Panc1 (cell line): ENCODE data around the gene MBNL2. TPM values are rescaled to one million over a fixed set of nuclear protein-coding genes. Genes with fewer than 3 reads are reported as not detected.

ENCODE experiments used
- ATAC-seq: fragments of 200-7000 bp; cut with Tn5 transposase; 2 replicates; pipeline ENCODE4 v1.9.1; 2020; ENCODE audit warnings: mild to moderate bottlenecking, moderate library complexity
- BruUV-seq: library from RNA; stranded (reverse); fragments of 400-500 nt; replicated peaks from 2 replicates; lab custom pipeline; 2021; lab: Mats Ljungman, UMichigan
- CTCF ChIA-PET: fragments of 300-600 bp; sonication (Branson Sonifier 250); formaldehyde crosslinking; loops from one replicate; lab custom pipeline; 2022; ENCODE audit warnings: antibody characterized with exemption; lab: Charles Lee
- POLR2A ChIA-PET: fragments of 300-600 bp; sonication (Branson Sonifier 250); formaldehyde crosslinking; loops from one replicate; lab custom pipeline; 2022; ENCODE audit warnings: antibody characterized with exemption; lab: Charles Lee
- DNase-seq: peaks from one replicate; pipeline ENCODE4 v3.0.0-alpha.2; 2010; ENCODE audit warnings: low read depth, low spot score
- H3K27ac ChIP-seq: 2 replicates; pipeline ENCODE4 v1.5.1; 2011; ENCODE audit warnings: mild to moderate bottlenecking, low read length, inconsistent platforms
- H3K27me3 ChIP-seq: fragments of 200-500 bp; sonication (Bioruptor generic); 2 replicates; pipeline ENCODE4 v1.6.0; 2014; ENCODE audit warnings: low read length, inconsistent platforms; ENCODE audit not compliant: control insufficient read depth, insufficient read depth
- H3K36me3 ChIP-seq: fragments of 200-500 bp; sonication (Bioruptor generic); 2 replicates; pipeline ENCODE4 v1.5.1; 2014; ENCODE audit warnings: inconsistent platforms, mild to moderate bottlenecking, low read length, moderate library complexity; ENCODE audit not compliant: control insufficient read depth, insufficient read depth
- H3K4me1 ChIP-seq: 2 replicates; pipeline ENCODE4 v1.5.1; 2011; ENCODE audit warnings: inconsistent platforms, mild to moderate bottlenecking, low read length, moderate library complexity; ENCODE audit not compliant: control insufficient read depth, insufficient read depth
- H3K4me3 ChIP-seq, 2 experiments: 2 replicates each; pipeline ENCODE4 v1.5.1; 2011 to 2012; ENCODE audit warnings: low read depth in 2 of 2, low read length in 2 of 2, mild to moderate bottlenecking in 2 of 2, inconsistent platforms in 1 of 2, moderate library complexity in 1 of 2
- H3K9me3 ChIP-seq: fragments of 200-500 bp; sonication (Bioruptor generic); 2 replicates; pipeline ENCODE4 v1.5.1; 2014; ENCODE audit warnings: low read depth, mild to moderate bottlenecking, inconsistent platforms, low read length, moderate library complexity; ENCODE audit not compliant: control insufficient read depth, insufficient read depth
- CTCF ChIP-seq: fragments of 450-650 bp; IDR thresholded peaks from 2 replicates; pipeline ENCODE4 v1.5.1; 2017; ENCODE audit warnings: mild to moderate bottlenecking
- POLR2AphosphoS5 ChIP-seq: IDR thresholded peaks from 2 replicates; pipeline ENCODE4 v1.6.1; 2012; ENCODE audit warnings: mild to moderate bottlenecking, low read depth, low read length, moderate library complexity
- REST ChIP-seq, 2 experiments: IDR thresholded peaks; 2 replicates each; pipeline ENCODE4 v1.6.1; 2011 to 2012; ENCODE audit warnings: low read depth in 2 of 2, control low read depth in 1 of 2, low read length in 1 of 2, mild to moderate bottlenecking in 1 of 2, moderate library complexity in 1 of 2; ENCODE audit not compliant: insufficient read depth in 1 of 2
- SIN3A ChIP-seq: IDR thresholded peaks from 2 replicates; pipeline ENCODE4 v1.6.1; 2012; ENCODE audit warnings: low read depth, mild to moderate bottlenecking, low read length, moderate library complexity, borderline replicate concordance; ENCODE audit not compliant: insufficient read depth
- TCF7L2 ChIP-seq: IDR thresholded peaks from 2 replicates; pipeline ENCODE4 v1.6.1; 2011; ENCODE audit warnings: mild to moderate bottlenecking, low read depth, low read length, inconsistent platforms
- in situ Hi-C: cut with HindIII; loops from 2 replicates; pipeline ENCODE4 v1.10.0; 2016; ENCODE audit warnings: low sequenced_read_pairs, low pct_unique_long_range_greater_than_20kb
- intact Hi-C: fragments of 100-400 bp; cut with micrococcal nuclease; formaldehyde crosslinking; loops from one replicate; pipeline ENCODE4 v1.10.0; 2022; ENCODE audit not compliant: unreplicated experiment
- total RNA-seq: library from RNA; stranded (reverse); gene quantifications from one replicate; pipeline ENCODE4 v1.2.1, GENCODE V29; 2021; ENCODE audit not compliant: unreplicated experiment

MBNL2 gene
- total RNA-seq, 1 experiment from 2014 or later = 103 TPM

DNA sequence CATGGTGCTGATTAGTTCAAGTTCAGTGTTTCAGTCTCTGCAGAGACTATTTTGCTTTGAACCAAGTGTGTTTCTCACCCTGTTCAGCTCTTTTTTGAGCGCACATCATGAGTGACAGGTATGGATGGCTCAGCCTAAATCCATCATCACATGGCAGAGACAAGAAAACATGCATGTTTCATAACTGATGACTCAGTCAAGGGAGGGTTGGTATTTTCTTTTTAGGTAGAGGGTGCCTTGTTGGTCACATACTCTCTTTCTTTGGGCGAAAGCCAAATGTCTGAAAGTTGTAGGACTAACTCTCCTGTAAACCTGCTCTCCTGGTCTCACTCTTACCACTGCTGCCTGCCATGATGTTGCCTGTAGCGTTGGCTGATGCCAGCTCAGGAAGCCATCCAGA lies 163.7 kb downstream of the MBNL2 start:
- in situ Hi-C loops (no loop called here), intact Hi-C loops (no loop called here)
- no TSS peak for BruUV-seq
- POLR2A ChIA-PET = no interaction called here
- no peak for ATAC-seq
- no peaks in the 10 kb centered on the region for H3K27me3 ChIP-seq
- H3K27ac ChIP-seq = no peak overlapping the region
- DNase-seq = no peak
- no peak overlapping the region for H3K4me3 ChIP-seq
- peaks cover 18% of the 10 kb centered on the region; the same call in 1 of the 2 replicates for H3K36me3 ChIP-seq
- H3K4me1 ChIP-seq = peaks cover 5% of the 10 kb centered on the region; the same call in 1 of the 2 replicates
- CTCF ChIA-PET = no interaction called here
- H3K9me3 ChIP-seq = no peaks in the 10 kb centered on the region
- no peak for TF ChIP-seq TCF7L2
- TF ChIP-seq POLR2AphosphoS5 = no peak
- TF ChIP-seq SIN3A = no peak
- TF ChIP-seq REST (IDR thresholded peaks at IDR 0.05; ENCODE audit: insufficient read depth in 1 of 2, low read depth in 2 of 2, low read length in 1 of 2) = no peak
- TF ChIP-seq CTCF = no peak

DNA sequence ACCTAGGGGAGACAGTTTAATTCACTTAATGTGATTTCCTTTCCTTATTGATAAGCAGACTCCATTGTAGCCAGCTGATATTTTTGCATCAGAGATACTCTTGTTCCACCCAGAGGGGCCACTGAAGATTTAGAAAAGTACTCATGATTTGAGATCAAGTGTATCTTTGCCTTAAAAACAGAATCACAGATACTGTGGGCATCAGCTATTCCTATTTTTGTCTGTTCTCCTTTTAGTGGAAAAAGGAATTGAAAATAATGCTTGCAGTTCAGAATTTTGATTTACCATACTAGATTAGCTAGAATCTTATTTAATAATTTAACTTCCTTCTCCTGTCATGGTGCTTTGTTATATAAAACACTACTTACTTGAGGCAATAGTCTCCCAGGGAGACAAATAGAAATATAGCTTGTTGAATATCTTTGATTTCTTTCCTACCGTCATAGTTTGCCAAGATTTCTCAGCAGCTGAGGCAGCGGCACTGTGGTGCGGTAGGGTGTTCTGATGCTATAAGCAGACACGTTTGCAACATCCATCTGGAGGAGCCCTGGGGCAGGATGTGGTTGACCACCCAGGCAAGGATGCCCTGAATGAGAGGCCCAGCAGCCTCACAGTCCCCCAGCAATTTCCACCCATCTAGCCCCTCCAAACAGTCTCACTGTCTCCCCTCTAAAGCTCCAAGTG lies 164.8 kb downstream of the MBNL2 start:
- ChIA-PET POLR2A (interaction anchor here (0.5 kb wide), 1 partner anchor 11 kb away, joined by 3 read pairs; no protein-coding TSS in a partner anchor), CTCF (no interaction called here)
- H3K36me3 ChIP-seq = peaks cover 16% of the 10 kb centered on the region; the same call in 1 of the 2 replicates
- peaks cover 8% of the 10 kb centered on the region; the same call in 1 of the 2 replicates for H3K4me1 ChIP-seq
- no peaks in the 10 kb centered on the region for H3K9me3 ChIP-seq
- H3K4me3 ChIP-seq = no peak overlapping the region
- DNase-seq (no peak), ATAC-seq (no peak)
- H3K27ac ChIP-seq = no peak overlapping the region
- no peaks in the 10 kb centered on the region for H3K27me3 ChIP-seq
- intact Hi-C loops = no loop called here
- no TSS peak for BruUV-seq
- TF ChIP-seq POLR2AphosphoS5 = no peak
- no peak for TF ChIP-seq TCF7L2
- TF ChIP-seq REST (IDR thresholded peaks at IDR 0.05; ENCODE audit: insufficient read depth in 1 of 2, low read depth in 2 of 2, low read length in 1 of 2) = no peak
- TF ChIP-seq CTCF = no peak
- no peak for TF ChIP-seq SIN3A
- in situ Hi-C loops = no loop called here
